ENCODE data around the gene CYB5R3.

The CYB5R3 gene

DNA sequence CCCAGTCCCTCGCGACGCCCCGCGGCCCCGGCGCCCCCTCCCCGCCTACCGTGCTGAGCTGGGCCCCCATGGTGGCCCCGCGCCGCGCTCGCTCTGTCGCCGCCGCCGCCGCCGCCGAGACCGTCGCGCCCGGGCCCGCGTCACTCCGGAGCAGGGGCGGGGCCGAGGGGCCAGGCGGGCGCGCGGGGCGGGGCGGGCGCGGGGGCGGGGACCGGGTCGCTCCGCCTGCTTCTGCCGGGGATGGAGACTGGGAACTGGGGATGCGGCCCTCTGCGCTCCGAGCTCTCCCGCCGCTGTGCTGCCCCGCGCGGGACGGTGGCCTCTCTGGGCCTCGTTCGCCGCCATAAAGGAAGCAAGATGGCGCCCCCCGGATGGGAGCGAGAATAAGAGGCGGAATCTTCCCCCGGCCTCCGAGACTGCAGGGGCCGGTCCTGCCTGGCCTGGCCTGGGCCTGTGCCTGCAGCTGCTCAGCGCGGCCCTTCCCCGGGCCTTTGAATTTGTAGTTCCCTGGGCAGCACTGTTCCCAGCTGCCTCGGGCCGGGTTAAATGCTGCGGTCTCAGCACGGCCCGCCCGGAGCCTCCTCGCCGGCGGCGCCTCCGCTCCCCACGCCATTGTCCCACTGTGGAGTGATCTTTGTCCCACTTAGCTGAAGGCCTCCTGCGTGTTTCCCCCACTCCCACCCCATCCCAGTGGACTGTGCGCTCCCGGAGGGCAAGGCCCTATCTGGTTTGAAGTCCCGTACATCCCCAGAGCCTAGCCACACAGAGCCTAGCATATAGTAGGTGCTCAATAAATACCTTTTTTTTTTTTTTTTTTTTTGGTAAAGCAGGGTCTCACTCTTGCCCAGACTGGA lies at the start of gene CYB5R3:
Gene CYB5R3, minus strand, starts transcription at position 147 of the 854 bp plus-strand sequence. Its CDS starts 77 bp downstream, at position 70.
- DNase-seq (ENCODE audit: low read depth): peak; percentile 29

DNA sequence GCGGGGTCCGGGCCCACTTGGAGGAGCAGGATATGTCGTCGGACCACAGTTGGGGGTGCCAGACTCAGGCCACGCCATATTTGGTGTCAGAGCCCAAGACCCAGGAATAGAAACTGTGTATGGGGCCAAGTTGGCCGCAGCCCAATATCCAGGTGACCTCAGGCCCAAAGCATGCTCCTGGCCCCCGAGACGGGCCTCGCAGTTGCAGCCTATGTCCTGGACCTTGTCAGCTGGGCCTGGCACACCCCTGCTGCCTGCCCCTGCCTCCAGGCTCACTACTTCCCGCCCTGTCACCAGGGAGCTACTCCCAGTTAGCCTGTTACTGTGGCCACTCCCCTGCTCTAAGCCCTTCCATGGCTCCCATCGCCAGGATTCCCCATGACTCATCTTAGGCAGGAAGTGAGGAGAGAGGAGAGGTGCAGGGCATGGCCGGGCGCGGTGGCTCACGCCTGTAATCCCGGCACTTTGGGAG lies 48.4 kb upstream of the CYB5R3 start:
- DNase-seq (ENCODE audit: low read depth): no peak

DNA sequence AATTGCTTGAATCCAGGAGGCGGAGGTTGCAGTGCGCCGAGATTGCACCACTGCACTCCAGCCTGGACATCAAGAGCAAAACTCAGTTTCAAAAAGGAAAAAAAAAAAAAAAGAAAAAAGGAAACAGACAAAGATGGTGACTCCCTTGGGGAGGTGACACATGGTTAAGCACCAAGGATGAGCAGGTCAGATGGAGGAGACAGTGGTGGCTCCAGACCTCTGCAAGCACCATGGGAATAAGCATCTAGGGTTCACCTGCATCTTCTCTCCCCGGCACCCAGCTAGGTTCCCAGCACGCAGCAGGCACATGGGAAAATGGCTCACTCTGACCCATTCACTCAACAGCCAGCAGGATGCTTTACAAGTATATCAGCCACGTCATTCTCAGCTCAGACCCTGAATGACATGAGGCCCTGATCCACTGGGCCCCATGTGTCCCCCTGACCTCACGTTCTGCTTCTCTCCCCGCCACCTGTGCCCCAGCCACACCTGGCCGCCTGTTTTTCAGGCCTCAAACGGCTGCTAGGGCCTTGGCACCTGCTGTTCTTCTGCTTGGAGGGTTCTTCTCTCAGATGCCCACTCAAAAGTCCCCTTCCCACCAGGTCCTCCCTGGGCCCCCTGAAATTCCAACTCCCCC lies 47.3 kb upstream of the CYB5R3 start:
- DNase-seq (ENCODE audit: low read depth): no peak

DNA sequence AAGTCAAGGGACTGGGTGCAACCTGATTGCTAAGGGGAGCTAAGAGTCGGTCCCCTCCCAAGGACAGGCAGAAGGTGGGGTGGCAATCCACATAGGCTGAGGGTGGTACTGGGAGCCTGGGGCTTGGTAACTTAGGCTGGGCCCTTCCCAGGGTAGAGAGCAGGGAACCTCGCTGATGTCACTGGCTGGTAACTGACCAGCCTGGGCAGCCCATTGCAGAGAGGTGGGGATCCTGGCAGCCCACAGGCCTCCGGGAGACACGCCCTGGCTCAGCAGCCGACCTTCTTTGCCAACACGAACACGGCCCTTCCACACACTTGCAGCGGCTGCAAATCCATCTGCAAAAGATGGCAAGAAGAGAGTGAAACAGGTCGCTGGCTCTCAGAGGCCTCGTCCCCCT lies 46.1 kb upstream of the CYB5R3 start:
- no peak for DNase-seq (ENCODE audit: low read depth)

DNA sequence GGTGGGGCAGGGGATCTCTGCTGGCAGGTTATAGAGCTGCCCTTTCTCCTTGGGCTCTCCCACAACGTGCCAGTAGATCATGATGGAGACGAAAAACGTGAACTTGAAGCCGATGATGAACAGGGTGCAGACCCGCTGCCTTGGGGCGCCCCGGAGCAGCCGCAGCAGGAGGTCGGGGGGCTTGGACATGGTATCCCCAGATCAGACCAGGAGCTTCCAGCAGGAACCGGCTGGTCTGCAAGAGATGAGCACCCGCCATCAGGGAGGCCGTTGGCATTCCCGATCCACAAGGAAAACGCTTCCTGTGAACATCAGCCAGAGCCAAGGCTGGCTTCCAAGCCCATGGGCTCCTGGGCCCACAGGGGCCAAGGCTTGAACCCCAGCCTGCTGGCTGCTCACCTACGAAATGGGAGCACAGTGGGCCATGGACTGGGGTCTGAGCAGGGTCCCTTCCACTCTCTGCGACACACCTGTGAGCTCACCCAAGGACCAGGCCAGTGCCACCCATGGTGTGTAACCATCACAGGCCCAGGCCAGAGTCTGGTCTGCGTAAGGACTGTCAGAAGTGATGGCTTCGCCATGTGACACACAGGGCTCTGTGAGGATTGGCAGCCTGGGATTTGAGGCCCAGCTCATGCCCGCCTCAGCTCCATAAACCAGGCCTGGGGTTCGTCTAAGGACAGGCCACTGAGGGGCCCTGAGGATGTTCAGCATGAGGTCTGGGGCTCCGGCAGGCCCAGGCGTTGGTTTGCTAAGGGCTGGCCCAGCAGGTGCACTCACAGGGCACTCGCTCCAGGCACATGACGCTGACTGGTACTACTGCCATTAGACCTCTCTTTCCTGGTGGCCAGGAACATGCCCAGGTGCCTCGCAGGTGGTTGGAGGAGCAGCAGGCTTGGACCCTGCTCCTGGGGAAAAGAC lies 44.8 kb upstream of the CYB5R3 start:
- DNase-seq (ENCODE audit: low read depth): no peak

DNA sequence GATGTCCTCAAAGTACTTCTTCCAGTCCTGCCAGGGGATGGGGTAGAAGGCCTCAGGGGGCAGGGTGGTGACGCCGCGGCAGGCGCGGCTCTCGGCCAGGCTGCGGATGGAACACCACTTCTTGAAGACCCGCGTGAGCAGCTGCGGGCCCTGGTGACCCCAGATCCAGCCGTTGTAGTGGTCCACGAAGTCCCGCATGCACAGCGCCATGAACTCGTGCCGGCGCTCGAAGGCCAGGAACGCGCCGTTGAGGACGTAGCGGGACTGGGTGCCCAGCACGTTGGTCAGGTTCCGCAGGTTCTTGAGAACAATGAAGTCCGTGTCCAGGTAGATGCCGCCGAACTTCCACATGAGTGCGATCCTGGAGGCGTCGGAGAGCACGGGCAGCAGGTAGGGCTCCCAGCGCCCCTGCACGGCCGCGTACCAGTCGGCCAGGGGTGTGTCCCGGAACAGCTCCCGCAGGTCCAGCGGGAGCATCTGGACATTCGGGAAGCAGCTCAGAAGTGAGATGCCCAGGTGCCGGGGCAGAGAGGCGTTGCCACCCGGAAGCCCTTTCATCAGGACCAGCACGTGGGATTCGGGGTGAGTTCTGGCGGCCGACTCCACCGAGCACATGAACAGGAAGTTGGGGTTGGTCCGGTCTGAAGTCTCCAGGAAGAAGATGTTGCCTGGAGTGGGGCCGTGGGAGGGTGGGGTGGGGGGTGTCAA lies 44.0 kb upstream of the CYB5R3 start:
- no peak for DNase-seq (ENCODE audit: low read depth)

DNA sequence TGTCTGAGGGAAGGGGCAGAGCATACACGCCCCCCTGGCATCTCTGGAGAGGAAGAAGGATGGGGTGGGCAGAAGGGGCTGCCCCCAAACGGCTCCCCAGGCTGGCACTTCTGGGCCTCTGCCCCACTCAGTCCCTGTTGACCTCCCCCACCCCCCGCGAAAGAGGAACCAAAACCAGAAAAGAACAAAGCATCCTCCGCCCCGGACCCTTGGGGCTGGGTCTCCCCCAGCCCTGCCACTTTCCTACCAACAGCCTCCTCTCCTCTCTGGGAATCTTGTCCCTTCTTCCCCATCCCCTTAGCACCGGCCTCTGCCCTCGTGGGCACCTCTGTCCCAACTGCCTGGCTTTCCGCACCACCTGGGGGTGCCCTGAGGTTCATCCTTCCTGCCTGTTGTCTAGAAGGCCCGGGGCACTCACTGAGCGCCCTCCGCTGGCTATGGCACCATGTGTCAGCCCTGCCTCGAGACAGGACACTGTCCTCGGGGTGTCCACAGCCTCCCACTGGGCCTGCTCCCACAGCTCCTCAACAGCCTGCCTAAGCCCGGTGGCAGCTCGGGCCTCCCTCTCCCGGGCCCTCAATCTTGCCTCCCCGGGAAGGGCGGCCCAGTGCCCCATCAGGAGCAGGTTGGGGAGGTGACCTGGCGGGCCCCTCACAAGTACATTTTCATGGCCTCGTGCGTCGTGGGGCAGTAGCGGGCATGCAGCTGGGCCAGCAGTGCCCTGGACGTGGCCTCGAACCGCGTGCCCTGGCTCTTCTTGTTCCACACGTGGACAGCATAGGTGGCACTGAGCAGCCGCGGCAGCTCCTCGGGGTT lies 43.3 kb upstream of the CYB5R3 start:
- DNase-seq (ENCODE audit: low read depth): no peak

DNA sequence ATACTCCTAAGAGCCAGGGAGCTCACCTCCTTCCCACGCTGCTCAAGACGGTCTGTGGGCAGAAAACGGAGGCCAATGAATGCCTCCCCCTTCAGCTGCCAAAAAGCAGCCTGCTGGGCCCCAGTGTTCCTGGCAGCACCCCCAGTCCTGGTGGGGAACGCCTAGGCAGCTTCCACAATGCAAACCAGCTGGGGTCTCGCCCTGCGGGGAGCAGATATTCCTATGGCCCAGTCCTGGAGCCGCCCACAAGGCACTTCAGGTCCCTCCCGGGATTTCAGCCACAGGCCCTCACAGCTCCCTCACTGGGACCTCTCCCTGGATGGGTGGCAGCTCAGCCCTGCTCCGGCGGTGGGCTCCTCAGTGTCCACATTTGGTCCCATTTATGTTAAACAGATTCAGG lies 42.2 kb upstream of the CYB5R3 start:
- DNase-seq (ENCODE audit: low read depth): no peak

DNA sequence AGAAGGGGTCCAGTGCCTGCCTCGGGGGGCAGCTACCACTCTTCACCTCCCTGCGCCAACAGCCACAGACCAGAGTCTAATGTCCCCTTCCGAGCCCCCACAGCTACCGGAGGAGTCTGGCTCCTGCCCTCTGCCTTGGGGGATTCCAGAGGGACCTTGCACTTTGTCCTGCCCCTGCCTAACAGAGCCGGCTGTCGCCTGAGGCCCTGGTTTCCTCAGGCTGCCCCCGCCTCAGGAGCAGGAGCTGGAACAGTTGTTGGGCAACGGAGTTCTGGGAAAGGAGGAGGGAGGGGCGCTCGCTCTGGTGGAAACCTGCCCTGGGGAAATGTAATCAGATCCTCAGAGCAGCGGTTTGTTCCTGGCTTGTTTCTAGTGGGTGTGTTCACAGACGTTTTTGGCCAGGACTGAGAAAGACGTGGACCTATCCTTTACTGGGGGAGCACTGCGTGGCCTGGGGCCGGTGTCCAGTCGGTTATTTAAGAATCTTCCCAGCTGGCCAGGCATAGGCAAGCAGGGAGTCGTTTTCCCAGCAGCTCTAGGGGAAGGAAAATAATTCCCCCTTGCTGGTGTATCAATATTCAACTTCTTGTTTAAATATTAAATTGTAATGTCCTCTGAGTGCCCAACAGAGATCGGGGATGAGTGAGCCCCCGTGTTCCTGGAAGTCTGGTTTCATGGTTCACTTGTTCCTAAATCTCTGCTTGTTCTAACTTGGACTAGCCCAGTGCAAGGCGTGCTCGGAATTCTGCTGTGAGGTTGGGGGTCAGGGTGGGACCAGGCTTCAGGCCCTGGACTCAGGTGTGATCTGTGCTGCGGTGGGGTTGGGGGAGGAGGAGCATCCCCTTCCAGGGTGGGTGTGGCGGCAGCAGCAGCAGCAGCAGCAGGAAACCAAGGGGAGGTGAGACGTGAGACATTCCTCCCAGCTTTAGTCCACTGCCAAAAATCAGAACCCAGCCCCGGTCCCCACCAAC lies 39.3 kb upstream of the CYB5R3 start:
- no peak for DNase-seq (ENCODE audit: low read depth)

DNA sequence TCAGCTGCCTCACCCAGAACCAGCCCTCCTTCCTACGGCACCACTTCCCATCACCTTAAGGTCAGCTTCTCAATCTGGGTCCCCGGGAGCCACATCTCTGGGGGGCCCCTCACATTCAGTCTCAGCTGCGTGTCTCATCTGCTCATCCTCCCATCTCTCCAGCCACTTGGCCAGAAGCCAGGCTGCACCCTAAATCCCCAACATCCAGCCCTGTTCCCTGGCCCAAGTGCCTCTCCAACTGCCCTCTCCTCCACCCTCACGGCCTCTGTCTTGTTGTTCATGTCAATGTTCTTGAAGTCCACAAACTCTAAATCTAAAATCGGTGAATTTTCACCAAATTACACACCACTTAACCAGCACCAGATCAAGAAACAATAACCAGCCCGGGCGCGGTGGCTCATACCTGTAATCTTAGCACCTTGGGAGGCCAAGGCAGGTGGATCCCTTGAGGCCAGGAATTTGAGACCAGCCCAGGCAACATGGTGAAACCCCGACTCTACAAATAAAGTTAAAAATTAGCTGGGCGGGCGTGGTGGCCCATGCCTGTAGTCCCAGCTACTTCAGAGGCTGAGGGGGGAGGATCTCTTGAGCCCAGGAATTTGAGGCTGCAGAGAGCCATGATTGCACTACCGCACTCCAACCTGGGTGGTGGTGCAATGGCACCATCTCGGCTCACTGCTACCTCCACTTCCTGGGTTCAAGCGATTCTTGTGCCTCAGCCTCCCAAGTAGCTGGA lies 37.7 kb upstream of the CYB5R3 start:
- no peak for DNase-seq (ENCODE audit: low read depth)

DNA sequence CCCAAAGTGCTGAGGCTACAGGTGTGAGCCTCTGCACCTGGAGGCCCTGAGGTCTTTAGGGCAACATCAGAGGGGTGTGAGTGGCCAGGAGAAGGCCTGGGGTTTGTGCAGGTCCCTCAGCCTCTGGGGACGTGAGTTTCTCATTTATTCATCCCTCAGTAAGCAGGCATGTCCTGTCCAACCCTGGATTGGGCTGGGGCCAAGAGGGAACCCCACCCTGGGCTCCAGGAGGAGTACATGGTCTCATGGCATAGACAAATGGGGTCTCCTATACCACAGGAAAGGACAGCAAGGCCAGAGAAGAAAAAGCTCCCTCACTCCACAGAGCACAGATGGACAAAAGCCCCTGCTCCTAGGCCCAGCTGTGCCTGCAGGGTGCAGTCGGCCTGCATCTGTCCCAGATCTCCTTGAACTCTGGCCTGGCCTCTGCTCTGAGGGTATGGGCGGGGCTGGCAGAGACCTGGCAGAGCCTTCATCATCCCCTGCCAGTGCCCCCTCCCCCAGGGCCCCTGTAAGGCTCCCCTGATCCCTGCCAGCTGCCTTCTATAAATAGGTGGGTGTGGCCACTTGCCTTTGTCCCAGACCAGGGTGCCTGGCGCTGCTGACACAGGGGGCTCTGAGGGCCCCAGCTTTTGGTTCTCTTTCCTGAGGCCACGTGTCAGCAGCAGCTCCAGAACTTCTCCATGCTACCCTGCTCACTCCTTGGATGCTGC lies 36.9 kb upstream of the CYB5R3 start:
- DNase-seq (ENCODE audit: low read depth): no peak

DNA sequence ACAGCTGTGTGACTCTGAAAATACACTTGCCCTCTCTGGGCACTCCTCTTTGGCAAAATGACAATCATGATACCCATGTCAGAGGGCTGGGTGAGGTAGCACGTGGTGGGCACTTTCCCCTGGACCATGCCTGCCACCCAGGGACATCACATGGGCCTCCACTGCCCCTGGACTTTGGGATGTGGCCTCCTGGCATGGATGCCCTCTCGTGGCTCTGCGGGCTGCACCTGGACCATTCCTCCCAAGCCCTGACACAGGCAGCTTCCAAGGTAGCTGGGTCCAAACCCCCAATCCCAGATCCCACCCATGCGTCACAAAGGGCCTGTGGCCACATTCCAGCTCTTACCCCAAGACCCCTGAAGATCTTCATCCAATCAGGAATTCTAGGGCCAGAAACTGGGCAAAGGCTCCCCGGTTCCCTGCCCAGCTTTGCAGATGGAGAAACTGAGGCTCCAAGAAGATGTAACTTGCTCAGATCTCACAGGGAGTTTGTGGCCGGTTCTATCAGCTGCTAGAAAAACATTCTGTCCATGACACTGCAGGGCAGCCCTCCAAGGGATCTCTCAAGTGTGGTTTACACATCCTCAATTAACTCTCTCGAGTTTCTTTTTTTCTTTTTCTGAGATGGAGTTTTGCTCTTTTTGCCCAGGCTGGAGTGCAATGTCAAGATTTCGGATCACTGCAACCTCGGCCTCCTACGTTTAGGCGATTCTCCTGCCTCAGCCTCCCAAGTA lies 35.4 kb upstream of the CYB5R3 start:
- no peak for DNase-seq (ENCODE audit: low read depth)

DNA sequence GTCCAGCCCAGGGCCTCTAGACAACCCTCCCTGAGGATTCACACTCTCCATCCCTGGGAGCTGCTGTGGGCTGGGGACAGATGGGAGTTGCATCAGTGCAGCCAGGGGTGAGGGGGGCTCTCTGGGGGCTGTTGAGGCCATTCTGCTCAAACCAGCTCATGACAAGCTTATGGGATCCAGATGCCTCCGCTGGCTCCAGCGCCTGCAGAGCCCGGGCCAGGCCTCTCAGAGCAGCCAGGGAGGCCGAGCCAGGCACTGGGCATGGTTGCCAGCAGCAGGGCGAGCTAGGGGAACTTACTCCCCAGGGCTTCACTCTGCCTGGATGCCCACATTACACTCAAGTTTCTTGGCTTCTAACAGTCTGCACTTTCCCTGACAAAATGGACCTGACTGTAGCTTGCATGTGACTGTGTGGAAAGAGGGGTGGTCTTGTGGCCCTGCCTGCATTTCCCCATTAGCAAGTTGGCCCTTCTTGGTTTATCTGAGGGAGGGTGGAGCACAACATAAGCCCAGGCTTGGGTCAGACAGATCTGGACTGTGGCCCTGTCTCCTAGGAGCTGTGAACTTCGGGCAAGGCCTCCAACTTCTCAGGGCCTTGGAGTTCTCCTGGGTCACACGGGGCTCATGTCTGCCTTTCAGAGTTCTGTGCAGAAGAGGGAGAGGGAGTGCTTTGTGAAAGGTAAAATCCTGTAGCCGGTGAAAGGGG lies 34.5 kb upstream of the CYB5R3 start:
- DNase-seq (ENCODE audit: low read depth): no peak

DNA sequence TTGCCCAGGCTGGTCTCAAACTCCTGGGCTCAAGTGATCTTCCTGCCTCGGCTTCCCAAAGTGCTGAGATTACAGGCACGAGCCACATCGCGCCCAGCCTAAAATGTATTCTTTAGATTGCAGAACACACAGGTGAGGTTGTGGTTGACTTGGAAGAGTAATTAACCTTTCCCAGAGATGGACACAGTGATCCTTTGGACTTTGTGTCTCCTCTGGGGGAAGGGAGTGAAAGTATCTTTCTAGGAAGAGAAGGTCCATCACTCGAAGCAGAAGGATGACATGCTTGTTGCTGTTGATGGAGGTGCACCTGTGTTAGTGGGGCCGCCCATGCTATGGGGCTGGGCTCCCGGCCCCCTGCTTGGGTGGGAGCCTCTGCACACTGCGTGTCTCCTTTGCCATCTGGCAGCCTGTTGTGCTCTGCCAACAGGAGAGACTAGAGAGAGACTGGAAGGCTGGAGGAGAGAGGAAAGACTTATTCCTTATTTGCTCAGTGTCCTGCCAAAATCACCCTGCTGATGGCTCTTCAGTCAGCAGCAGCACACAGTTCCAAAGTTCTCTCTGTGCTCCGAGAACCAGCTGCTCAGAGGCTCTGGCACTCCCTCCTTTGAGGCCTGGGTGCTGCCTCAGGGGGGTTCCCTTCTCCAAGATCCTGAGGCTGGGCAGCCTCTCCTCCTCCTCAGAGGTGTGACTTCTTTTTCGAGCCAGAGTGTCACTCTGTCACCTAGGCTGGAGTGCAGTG lies 33.1 kb upstream of the CYB5R3 start:
- DNase-seq (ENCODE audit: low read depth): no peak

DNA sequence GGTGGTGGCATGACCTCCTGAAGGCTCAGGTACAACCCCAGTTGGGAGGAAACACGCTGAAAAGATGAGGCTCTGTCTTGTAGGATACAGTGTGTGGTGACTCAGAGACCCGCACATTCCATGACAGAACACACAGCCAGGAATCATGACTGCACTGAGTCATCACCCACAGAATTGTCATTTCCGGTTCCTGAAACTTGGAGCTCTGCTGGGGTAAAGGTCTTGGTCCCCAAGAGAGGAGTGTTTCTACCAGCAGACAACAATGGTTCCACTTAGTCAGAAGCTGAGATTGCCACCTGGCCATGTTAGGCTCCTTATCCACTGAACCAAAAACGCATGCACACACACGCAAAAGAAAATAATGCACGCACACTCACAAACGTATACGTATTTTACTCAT lies 31.5 kb upstream of the CYB5R3 start:
- DNase-seq (ENCODE audit: low read depth): peak; percentile 96

DNA sequence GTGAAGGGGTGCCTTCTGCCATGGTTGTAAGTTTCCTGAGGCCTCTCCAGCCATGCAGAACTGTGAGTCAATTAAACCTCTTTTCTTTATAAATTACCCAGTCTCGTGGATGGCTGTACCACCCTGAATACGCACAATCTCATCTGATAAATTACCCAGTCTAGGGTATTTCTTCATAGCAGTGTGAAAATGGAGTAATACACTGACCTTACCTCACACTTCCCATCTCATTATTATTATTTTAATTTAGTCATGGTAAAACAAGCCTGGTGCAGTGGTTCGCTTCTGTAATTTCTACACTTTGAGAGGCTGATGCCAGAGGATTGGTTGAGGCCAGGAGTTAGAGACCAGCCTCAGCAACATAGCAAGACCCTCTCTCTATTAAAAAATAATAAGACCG lies 30.5 kb upstream of the CYB5R3 start:
- no peak for DNase-seq (ENCODE audit: low read depth)

Measured in HS-5 (cell line).